NCI-H82 treated with DMSO at 0.1 percent for 48 hours (cell line): Measurements from ENCODE around the gene MED20.

Source experiments
- DNase-seq: peaks from one replicate; lab custom pipeline; 2025; ENCODE audit not compliant: unreplicated experiment; lab: John Stamatoyannopoulos, UW

MED20 gene

DNA sequence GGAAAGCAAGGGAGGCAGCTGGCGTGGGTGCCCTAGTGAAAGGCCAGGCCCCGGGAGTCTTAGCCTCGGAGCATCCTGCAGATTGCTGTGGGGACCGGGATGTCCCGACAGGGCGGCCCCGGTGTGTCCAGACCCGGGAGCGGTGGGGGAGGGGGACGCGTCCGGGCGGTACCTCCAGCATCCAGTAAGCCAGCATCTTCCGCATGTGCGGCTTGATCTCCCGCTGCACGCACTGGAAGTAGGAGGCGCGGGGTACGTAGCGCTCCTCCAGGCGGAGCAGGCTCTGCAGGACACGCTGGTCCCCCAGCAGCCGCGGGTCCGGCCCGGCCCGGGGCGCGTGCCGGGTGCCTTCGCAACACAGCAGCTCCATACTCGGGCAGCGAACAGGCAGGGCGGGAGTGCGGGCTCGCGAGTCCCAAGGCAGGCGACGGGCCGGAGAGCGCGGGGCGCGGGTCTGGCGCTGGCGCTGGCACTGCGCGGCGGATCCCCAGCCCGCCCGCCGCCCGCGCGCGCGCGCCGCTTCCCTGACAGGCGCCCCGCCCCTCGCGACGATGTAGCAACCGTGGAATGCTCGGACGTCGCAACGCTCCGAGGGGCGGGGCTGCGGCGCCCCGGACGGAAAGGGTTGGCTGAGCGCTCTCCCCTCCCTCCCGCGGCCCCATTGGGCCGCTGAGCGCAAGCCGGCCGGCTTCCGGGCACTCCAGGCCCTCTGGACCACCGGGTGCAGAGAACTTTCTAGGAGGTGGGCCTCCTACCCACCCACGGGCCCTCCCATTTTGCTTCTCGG lies 20.5 kb upstream of the MED20 start, which contains the start of gene CCND3:
Gene CCND3, minus strand, starts transcription at position 529 of the 787 bp plus-strand sequence. Its CDS starts 159 bp downstream, at position 370.
- DNase-seq = peak; percentile 67

DNA sequence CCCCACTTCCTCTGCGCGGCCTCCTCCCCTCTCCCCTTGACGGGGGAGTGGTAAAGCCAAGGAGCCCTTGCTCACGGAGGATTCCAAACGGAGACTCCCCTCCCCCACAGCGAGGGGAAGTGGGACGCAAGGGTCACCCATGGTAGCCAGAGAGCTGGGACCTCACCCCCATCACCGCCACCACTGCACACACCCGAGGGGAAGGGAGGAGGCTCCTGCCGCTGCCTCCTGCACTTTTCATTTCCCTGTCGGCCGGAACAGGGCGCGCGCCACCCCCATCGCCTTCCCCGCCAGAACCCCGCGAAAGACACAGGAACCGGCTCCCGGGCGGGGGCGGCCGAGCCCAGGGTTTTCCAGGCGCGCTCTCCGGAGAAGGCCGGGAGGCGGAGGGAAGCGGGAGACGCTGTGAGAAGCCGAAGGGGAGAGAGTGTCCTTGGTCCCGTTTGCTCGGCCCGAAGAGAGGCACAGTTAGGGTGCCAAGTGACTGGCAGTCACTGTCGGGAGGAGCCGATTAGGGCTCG lies 19.9 kb upstream of the MED20 start:
- no peak for DNase-seq

DNA sequence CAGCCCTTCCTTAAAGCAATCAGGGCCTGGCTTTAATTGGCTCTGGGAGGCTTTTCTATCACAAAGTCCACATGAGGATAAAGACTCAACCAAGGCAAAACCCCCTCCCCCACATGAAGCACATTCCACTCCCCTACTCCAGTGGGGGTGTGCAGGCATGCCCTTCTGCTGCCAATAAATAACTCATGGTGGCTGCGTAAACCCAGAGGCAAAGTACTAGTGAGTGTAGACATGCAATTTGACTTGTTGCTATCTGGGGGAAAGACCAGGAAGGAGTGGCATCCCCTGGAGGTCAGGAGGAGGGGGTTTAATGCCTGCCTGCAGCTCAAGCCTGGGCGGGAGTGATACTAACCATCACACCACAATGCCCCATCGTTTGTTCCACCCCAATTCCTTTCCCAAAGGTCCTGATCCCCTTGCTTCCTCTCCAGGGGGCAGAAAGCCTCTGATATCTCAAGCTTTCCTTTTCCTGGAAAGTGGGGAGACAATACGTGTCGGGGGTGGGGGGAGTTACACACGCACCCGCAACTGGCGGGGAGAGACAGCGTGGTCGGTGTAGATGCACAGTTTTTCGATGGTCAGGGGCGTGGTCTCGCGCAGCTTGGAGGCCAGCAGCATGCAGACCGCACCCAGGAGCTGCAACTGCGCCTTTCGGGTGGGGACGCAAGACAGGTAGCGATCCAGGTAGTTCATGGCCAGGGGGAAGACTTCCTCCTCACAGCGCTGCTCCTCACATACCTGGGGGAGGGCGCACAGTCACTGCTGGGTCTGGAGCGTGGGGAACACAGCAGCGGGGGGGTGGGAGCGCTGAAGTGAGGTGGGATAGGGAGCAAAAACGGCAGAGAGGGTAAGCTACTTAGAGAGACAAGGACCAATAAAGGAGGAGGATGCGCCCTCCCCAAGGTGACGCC lies 19.2 kb upstream of the MED20 start:
- peak; percentile 71 for DNase-seq

DNA sequence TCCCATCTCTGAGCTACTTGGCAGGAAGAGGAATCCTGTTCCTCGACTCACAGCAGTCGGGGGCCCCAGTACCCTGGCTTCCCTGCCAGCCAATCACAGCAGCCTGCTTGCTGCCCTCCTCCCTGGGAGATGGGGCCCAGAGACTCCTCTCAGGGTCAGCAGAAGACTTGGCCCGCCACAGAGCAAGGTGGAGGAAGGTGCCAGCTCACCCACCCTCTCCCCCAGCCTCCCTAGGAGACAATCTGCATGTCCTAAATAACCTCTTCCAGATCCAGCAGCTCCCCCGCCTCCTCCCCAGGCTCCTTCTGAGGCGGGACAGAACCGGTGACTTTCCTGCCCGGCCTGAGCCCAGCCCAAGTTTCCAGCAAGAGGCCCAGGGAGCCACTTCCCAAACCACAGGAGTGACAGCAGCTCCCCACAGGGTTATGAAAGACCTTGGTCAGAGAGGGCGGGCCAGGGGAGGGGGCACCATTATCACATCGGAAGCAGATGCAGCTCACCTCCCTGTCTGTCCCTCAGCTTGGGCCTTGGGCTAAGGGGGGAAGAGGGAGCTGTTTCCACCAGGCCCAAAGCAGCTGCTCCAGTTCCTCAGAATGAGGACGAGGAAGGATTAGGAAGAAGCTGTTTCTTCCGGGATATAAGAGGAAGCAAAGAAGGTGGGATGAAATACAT lies 18.4 kb upstream of the MED20 start:
- no peak for DNase-seq

DNA sequence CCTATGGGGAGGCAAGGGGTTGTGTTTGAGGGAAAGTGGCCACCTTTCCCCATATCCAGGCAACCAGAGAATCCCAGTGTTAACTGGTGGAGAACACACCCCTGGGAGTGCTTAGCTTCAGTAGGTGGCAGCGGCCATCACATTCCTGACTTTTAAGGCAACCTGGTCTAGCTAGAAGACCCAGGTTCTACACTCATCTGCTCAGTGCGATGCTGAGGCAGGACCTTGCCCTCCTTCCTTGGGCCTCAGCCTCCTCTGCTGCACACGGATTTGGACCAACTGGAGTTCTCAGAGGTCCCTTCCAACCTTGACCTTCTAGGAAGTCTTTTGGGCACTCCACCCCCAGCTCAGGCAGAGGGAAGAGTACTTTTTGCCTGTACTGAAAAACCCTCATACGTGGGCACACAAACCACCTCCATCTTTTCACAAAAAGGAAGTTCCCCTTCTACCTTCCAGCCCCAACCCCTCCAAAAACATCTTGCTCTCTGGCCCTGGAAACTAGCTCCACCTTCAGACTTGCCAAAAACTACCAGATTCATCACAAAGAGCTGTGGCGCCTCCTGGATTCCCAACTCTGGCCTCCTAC lies 17.7 kb upstream of the MED20 start:
- DNase-seq = no peak

DNA sequence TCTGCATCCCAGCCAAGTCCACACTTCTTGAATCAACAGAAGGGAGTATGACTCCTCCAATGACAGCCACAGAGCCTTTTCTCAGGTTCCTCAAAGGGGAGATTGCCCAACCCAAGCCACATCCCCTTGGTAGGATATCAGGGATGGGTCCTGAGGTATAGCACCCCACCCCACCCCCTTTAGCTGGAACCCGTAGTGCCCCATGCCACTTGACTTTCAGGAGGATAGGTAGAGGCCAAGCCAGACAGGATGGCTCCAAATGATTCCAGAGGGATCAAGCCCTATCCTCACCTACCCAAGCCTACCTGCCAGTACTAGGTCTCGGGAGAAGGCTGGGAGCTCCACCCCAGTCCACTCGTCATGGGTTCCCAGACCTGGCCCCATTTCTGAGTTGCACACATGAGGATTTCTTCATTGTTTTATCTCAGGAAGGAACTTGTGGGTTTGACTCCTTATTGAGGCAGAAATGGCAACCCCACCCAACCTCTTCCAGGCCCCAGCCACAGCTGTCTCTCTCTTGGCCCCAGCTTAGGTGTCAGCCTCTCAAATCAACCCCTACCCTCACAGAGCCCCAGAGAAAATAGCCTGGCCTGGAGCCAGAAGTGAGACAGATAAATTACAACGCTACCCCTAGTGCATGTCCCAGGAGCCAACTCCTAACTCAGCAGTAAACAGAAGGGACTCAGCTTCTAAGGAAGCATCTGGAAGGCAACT lies 17.1 kb upstream of the MED20 start:
- DNase-seq = peak; percentile 14

DNA sequence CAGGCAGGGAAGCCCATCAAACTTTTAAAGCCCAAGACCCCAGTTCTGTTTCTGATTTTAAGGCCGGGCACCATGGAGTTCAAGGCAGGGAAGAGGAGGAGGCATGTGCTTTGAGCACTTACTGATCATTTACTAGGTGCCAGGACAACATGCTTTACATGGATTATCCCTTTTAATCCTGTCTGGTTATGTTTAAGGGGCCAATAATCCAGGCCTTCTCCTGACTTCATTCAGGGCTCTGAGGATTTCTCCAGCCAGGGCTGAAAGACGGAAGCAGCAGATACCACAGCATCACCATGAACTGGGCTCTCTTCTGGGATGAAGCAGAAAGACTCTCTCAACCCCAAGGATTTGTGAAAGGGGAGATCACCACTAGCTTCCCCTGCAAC lies 16.5 kb upstream of the MED20 start:
- peak; percentile 75 for DNase-seq

DNA sequence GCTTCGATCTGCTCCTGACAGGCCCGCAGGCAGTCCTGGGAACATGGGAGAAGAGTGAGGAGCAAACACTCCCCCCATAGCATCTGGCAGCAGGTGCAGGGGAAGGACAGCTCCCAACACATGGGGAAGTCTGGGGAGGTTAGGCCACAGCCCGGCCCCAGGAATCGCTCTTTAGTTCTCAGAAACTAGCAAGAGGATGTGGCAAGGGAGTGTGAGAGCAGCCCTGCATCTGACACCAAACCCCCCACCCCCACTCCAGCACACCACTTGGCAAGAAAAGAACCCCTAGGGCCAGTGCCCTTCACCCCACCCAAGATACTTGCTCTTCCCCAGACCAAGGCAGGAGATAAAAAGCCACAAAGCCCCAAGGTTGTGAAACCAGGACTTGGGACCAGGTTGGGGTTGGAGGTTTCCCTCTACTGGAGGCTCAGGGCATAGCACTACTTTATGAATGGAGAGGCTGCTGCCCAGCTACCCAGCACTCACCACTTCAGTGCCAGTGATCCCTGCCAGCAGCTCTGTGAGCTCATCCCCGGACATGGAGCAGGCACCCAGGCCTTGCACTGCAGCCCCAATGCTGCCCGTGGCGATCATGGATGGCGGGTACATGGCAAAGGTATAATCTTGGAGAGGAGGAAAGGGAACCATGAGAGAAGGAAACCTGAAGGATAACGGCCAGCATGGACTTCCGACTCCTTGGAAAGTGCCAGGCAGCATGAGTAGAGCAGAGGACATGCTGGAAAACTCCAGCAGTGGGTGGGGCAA lies 15.3 kb upstream of the MED20 start:
- peak; percentile 41 for DNase-seq

DNA sequence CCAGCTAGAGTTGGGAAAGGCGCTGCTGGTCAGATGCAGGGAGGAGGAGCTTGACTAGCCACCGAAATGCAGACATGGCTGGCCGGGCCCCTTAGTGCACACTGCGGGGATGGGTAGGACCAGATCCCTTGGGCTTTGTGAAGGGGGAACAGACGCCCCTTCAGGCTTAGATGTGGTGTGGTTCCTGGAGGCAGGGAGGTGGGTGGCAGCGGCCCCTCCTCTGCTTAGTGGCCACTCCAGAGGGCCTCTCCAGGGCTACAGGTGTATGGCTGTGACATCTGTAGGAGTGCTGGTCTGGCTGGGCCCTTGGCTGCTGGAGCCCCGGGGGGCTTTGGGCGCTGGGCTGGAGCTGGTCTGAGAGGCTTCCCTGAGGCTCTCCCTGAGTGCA lies 14.7 kb upstream of the MED20 start:
- no peak for DNase-seq

DNA sequence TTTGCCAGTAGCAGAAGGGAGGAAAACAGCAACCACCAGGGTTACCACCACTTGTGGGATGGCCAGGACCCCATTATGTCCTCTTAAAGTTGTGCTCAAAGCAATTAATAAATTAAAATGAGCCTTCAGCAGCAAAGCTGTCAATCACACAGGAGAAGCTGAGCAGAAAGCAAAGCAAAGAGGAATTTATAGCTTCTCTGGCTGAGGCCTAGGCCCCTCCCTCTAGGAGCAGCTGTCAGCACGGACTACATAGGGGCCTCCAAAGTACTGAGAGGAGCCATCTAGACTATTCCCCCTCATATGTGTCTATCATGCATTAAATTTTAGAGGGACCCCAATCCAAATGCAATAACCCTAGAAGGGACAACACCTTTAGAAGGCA lies 14.2 kb upstream of the MED20 start:
- no peak for DNase-seq

DNA sequence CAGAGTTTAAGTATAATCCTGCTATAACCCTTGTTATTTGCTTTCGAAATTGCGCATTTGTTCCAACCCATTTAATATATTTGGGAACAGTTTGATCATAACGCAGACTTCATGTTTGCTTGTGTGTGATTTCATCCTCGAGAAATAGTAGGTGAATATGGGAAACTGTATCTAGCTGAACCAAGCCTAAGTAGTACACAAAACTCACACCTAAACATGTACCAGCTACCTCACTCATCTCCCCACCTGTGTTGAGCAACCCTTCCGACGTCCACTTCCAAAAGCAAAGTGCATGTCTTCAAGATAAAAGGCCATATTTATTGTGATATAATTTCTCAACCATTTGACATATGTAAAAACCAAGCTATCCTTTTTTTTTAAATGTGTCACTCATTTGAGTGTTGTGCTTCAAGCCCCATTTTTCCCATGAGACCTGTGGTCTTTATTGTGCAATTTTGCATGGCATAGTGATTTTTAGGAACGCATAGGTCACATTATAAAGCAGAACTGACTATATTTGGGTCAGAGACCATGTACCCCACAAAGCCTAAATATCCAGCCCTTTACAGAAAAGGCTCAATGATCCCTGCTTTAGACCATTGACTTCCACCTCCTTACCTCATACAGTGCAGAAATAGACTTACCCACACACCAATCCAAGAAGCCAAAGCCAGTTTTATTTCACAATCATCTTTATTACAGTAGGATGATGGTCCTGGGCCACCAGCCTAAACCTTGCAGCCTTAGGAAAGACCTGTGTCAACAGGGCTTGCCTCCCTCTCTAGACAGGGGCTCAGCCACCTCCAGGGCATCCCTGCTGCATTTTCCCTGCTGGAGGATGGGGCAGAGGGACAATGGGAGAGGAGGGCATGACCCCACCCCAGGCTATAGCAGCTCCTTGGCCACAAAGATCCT lies 13.6 kb upstream of the MED20 start:
- DNase-seq = no peak

DNA sequence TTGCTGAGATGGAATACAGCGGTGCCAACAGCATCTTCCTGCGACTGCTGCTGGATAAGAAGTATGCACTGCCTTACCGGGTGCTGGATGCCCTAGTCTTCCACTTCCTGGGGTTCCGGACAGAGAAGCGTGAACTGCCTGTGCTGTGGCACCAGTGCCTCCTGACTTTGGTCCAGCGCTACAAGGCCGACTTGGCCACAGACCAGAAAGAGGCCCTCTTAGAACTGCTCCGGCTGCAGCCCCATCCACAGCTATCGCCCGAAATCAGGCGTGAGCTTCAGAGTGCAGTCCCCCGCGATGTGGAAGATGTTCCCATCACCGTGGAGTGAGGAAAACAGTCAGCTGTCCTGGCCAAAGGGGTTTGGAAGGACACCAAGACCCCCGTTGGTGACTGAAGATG lies 11.4 kb upstream of the MED20 start:
- no peak for DNase-seq

DNA sequence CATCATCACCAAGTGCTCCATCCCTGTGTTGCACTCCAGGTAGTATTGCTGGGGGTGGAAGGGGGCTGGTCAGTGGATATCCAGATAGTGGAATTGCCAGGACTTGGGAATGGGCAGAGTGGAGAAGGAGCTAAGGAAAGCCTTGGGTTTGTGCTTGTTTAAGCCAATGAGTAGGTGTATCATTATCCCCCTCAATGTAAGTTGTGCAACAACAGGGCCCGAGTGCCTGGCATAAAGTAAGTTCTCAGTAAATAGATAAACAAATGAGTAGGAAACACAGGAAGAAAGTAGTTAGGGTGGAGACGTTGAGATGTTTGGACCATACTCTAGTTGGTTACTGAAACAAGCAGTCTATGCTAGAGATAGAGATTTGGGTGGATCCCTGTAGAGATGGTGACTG lies 10.9 kb upstream of the MED20 start:
- no peak for DNase-seq

DNA sequence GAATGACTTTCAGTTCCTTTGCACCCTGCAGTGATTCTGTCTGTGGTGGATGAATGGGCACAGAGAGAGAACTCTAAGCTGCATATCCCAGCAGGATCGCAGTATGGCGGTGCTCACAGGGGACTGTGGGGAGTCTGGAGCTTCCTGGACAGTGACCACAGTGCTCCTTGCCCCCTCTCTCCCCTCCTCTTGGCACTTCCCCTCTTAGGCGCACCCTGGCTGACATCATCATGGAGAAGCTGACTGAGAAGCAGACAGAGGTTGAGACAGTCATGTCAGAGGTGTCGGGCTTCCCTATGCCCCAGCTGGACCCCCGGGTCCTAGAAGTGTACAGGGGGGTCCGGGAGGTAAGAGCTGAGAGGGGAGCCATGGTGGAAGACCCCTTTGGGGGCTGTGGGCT lies 9.0 kb upstream of the MED20 start:
- no peak for DNase-seq

DNA sequence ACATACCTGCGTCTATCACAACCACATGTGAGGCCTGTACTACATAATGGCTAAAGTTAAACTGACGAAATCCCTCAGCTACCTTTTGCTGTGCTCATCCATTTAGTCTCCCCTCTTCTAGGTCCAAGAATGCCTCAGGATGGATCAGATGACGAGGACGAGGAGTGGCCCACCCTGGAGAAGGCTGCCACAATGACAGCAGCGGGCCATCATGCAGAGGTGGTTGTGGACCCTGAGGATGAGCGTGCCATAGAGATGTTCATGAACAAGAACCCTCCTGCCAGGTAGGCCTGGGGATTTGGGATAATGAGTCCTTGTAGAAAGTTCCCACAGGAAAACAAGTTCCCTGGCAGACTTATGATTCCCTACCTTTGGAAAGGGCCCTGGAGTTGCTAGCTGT lies 6.3 kb upstream of the MED20 start:
- no peak for DNase-seq

DNA sequence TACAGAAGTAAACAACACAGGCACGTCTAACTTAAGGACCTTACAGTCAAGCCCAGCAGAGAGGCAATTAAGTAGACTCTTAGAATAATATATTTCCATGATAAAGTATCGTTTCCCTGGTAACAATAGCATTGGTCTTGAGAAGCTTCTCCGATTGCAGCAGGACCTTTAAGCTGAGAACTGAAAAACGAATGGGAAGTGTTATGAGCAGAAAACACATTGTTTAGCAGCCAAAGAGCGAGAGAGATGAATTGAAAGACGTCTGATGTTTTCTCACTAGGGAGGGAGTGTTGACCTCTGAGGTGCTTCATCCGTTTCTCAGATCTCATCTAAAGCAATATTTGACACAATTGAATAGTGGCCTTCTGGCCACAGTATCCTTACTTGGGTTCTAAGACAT lies 1.2 kb upstream of the MED20 start:
- DNase-seq = no peak

DNA sequence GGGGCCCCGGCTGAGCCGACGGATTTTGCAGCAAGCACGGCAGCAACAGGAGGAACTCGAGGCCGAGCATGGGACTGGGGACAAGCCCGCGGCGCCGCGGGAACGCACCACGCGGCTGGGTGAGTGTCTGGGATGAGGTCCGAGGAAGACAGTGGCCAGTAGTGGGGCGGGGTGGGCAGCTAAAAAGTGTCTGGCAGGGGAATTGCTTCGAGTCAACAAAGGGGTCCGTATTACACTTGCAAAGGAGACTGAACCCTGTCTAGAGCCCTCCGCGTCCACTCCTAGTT lies 716 bp upstream of the MED20 start:
- DNase-seq = no peak

DNA sequence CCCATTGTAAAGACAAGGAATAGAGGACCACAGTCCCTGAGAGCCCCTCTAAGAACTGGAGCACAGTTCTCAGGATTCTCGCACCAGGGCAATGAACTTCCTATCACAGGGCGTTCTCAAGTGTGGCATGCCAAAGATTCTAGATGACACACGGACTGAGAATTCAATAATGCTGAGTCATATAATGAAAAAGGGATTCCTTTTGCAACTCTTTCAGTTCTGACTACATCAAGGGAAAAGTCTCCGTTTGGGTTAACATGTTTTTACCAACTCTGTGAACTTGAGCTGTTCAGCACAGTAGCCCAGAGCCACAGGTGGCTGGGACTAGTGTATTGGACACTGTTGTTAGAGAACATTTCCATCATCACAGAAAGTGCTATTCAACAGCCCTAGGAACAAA lies 3.4 kb downstream of the MED20 start:
- DNase-seq = no peak
